Stimulated activated CD8-positive, alpha-beta memory T cell treated with anti-CD3 and anti-CD28 coated beads, Interleukin-15, amount 100 ng/mL, for 1 hour (primary cell): Measurements from ENCODE around the gene PKD1.

ENCODE experiments used
- DNase-seq: peaks from one replicate; pipeline ENCODE4 v3.0.0-alpha.2; 2020; ENCODE audit warnings: low read depth

Gene PKD1

GRCh38 chr16:2086812-2087747, 48.6 kb downstream of the PKD1 start:
- DNase-seq, result no peak

- DNase-seq, result no peak
Observed at GRCh38 chr16:2086106-2086742, 49.5 kb downstream of the PKD1 start.

GRCh38 chr16:2085669-2086068, 50.0 kb downstream of the PKD1 start:
- DNase-seq, result no peak

- DNase-seq, result no peak
Observed at GRCh38 chr16:2084895-2085625, 50.6 kb downstream of the PKD1 start.

- no peak for DNase-seq
Observed at GRCh38 chr16:2083876-2084780, 51.6 kb downstream of the PKD1 start.

GRCh38 chr16:2083409-2083808, 52.3 kb downstream of the PKD1 start:
- DNase-seq, result no peak

GRCh38 chr16:2082983-2083364, 52.7 kb downstream of the PKD1 start:
- DNase-seq, result no peak

GRCh38 chr16:2082171-2082982, 53.3 kb downstream of the PKD1 start:
- no peak for DNase-seq

GRCh38 chr16:2081201-2082084, 54.3 kb downstream of the PKD1 start:
- DNase-seq, result no peak

GRCh38 chr16:2079991-2080390, 55.7 kb downstream of the PKD1 start:
- DNase-seq, result no peak

- no peak for DNase-seq
Observed at GRCh38 chr16:2079311-2079800, 56.3 kb downstream of the PKD1 start.

GRCh38 chr16:2078691-2079090, 57.0 kb downstream of the PKD1 start:
- DNase-seq, result no peak

GRCh38 chr16:2078096-2078495, 57.6 kb downstream of the PKD1 start:
- DNase-seq, result no peak

GRCh38 chr16:2077696-2078095, 58.0 kb downstream of the PKD1 start:
- DNase-seq, result no peak

- DNase-seq, result no peak
Observed at GRCh38 chr16:2077016-2077415, 58.7 kb downstream of the PKD1 start.

- no peak for DNase-seq
Observed at GRCh38 chr16:2076072-2076865, 59.4 kb downstream of the PKD1 start.

- DNase-seq, result no peak
Observed at GRCh38 chr16:2075631-2076030, 60.1 kb downstream of the PKD1 start.

GRCh38 chr16:2074071-2074470, 61.6 kb downstream of the PKD1 start:
- no peak for DNase-seq

GRCh38 chr16:2072926-2073325, 62.8 kb downstream of the PKD1 start:
- DNase-seq, result no peak
